SH-SY5Y (cell line): ENCODE data around the gene PGM1.

ENCODE experiments used
- GATA2 ChIP-seq: IDR thresholded peaks from 2 replicates; pipeline ENCODE4 v1.6.1; 2011; ENCODE audit warnings: mild to moderate bottlenecking, low read depth, low read length
- GATA3 ChIP-seq: IDR thresholded peaks from 2 replicates; pipeline ENCODE4 v1.6.1; 2011; ENCODE audit warnings: low read depth, mild to moderate bottlenecking, low read length, moderate library complexity

- TF ChIP-seq GATA2 (no peak), GATA3 (no peak)
Observed at GRCh38 chr1:63659448-63659847, 66.2 kb downstream of the PGM1 start.
